ENCODE data around the gene TDP1. TPM values are rescaled to one million over a fixed set of nuclear protein-coding genes. Genes with fewer than 3 reads are reported as not detected.

TDP1 gene
- total RNA-seq, 1 donor from 2014 or later = 16.8 TPM

Other genes with a start within 250 kb of the TDP1 start
- 13.2 TPM for gene EFCAB11, start 1.2 kb upstream of the TDP1 start, total RNA-seq
- 1.0 TPM for gene KCNK13, start 106.1 kb downstream of the TDP1 start, total RNA-seq